Vagina (tissue), 2 donors: Measurements from ENCODE around the gene ASPA. TPM values are rescaled to one million over a fixed set of nuclear protein-coding genes. Genes with fewer than 3 reads are reported as not detected.

Experiments used
- DNase-seq, 2 donors: peaks; one replicate each; pipeline ENCODE4 v3.0.0-alpha.2; 2017; ENCODE audit errors: extremely low spot score in 2 of 2
- H3K27ac ChIP-seq: fragments of 200-600 bp; sonication (generic); one replicate; pipeline ENCODE4 v1.5.1; 2019
- H3K27me3 ChIP-seq: fragments of 200-600 bp; sonication (generic); one replicate; pipeline ENCODE4 v1.5.1; 2019
- H3K36me3 ChIP-seq, 2 donors: fragments of 200-600 bp; sonication (generic); one replicate each; pipeline ENCODE4 v1.5.1; 2017 to 2019
- H3K4me1 ChIP-seq: fragments of 200-600 bp; sonication (generic); one replicate; pipeline ENCODE4 v1.5.1; 2019
- H3K4me3 ChIP-seq, 2 donors: fragments of 200-600 bp; sonication (generic); 1 replicate in 1 of 2; 2 replicates in 1 of 2; pipeline ENCODE4 v1.5.1; 2016 to 2019
- H3K9me3 ChIP-seq: fragments of 200-600 bp; sonication (generic); one replicate; pipeline ENCODE4 v1.5.1; 2019
- POLR2A ChIP-seq, 2 donors: fragments of 450-650 bp; IDR thresholded peaks; one replicate each; pipeline ENCODE4 v1.6.1; 2017; ENCODE audit warnings: antibody characterized with exemption in 2 of 2, mild to moderate bottlenecking in 2 of 2, moderate library complexity in 2 of 2
- POLR2AphosphoS5 ChIP-seq, 2 donors: sonication (generic); formaldehyde crosslinking; IDR thresholded peaks; one replicate each; pipeline ENCODE4 v1.9.0; 2017; ENCODE audit warnings: antibody characterized with exemption in 2 of 2, mild to moderate bottlenecking in 2 of 2, low read depth in 1 of 2; ENCODE audit not compliant: insufficient read depth in 1 of 2
- intact Hi-C: fragments of 100-400 bp; cut with DNase I; formaldehyde crosslinking; loops from one replicate; pipeline ENCODE4 v1.15.1; 2023
- total RNA-seq: library from RNA; depleted of rRNA; stranded (reverse); fragments of >200 nt; gene quantifications from one replicate; pipeline ENCODE4 v1.2.3, GENCODE V29; 2016
- TF ChIP-seq, protein P1 (sequence below), 3 experiments: fragments of 450-650 bp in 2 of 3; fragments of 200-600 bp in 1 of 3; sonication (generic) in 1 of 3; IDR thresholded peaks; one replicate each; pipeline ENCODE4 v1.5.1; 2017 to 2019; ENCODE audit warnings: antibody characterized with exemption in 3 of 3, mild to moderate bottlenecking in 2 of 3, moderate library complexity in 2 of 3

The ASPA gene
- total RNA-seq, 1 donor from 2014 or later = 2.2 TPM

DNA sequence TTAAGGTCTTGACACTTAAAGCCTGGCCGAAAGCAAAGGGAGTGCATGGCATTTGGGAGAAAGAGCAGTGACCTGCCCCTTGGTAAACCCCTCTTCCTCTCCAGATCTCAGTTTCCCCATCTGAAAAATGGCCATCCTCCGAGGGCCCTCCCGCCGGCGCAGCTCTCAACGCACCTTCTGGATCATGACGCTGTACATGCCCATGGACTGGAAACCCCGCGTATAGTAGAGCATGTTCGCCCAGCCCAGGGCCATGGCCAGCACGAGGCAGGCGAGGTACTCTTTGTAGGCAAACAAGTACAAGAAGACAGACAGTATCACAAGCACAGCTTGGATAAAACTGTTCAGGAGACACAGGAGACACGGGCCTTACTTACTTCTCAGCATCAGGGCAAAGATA lies 48.2 kb downstream of the ASPA start:
- Histone ChIP-seq H3K4me1 (no peaks in the 10 kb centered on the region), H3K36me3 (no peaks in the 10 kb centered on the region), H3K27ac (no peak overlapping the region), H3K4me3 (no peak overlapping the region), H3K9me3 (no peaks in the 10 kb centered on the region), H3K27me3 (no peaks in the 10 kb centered on the region)
- intact Hi-C loops = no loop called here
- TF ChIP-seq, protein P1, sequence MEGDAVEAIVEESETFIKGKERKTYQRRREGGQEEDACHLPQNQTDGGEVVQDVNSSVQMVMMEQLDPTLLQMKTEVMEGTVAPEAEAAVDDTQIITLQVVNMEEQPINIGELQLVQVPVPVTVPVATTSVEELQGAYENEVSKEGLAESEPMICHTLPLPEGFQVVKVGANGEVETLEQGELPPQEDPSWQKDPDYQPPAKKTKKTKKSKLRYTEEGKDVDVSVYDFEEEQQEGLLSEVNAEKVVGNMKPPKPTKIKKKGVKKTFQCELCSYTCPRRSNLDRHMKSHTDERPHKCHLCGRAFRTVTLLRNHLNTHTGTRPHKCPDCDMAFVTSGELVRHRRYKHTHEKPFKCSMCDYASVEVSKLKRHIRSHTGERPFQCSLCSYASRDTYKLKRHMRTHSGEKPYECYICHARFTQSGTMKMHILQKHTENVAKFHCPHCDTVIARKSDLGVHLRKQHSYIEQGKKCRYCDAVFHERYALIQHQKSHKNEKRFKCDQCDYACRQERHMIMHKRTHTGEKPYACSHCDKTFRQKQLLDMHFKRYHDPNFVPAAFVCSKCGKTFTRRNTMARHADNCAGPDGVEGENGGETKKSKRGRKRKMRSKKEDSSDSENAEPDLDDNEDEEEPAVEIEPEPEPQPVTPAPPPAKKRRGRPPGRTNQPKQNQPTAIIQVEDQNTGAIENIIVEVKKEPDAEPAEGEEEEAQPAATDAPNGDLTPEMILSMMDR (IDR thresholded peaks at IDR 0.05) = no peak
- TF ChIP-seq POLR2A (IDR thresholded peaks at IDR 0.05) = no peak
- no peak for DNase-seq

DNA sequence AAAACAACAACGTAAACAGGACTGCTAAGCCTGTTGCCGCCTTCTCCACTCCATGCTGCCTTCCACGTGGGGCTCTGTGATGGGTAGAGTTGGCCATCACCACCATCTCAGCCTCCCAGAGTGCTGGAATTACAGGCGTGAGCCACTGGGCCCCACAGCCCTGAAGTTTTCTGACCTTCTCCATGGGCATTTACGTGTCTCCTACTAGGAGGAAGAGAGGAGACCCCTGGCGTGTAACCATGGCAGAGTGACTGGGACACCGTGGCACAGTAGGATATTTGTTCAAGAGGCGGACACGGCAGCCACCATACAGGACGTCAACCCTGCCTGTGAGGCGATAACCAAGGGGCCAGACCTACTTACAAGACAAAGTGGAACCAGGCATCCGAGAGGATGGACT lies 50.7 kb downstream of the ASPA start:
- Histone ChIP-seq H3K27me3 (no peaks in the 10 kb centered on the region), H3K9me3 (no peaks in the 10 kb centered on the region), H3K4me1 (no peaks in the 10 kb centered on the region), H3K4me3 (no peak overlapping the region), H3K36me3 (no peaks in the 10 kb centered on the region), H3K27ac (no peak overlapping the region)
- no peak for DNase-seq
- TF ChIP-seq POLR2AphosphoS5 (IDR thresholded peaks at IDR 0.05; ENCODE audit: insufficient read depth in 1 of 2, low read depth in 1 of 2) (no peak), POLR2A (IDR thresholded peaks at IDR 0.05) (no peak)
- TF ChIP-seq, protein P1 (IDR thresholded peaks at IDR 0.05) = no peak
- intact Hi-C loops = no loop called here

DNA sequence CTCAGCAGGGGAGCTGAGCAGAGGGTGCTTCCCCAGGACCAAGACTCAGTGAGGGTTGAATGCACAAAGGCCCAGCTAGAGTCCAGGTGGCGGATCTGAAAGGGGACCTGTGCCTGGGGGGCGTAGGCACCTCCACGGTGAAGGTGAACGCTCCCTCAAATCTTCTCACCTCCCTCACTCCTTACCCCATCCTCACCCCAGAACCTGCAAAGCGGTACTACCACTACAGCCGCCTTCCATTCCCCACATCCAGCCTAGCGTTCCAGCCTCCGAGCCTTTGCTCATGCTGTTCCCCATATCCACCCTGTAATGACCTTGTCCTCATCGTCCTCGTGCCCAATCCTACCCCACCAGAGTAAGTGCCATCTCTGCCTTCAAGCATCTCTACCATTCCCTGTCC lies 51.2 kb downstream of the ASPA start:
- DNase-seq = no peak
- no peak for TF ChIP-seq POLR2AphosphoS5 (IDR thresholded peaks at IDR 0.05; ENCODE audit: insufficient read depth in 1 of 2, low read depth in 1 of 2)
- no peak for TF ChIP-seq POLR2A (IDR thresholded peaks at IDR 0.05)
- TF ChIP-seq, protein P1 (IDR thresholded peaks at IDR 0.05) = no peak

DNA sequence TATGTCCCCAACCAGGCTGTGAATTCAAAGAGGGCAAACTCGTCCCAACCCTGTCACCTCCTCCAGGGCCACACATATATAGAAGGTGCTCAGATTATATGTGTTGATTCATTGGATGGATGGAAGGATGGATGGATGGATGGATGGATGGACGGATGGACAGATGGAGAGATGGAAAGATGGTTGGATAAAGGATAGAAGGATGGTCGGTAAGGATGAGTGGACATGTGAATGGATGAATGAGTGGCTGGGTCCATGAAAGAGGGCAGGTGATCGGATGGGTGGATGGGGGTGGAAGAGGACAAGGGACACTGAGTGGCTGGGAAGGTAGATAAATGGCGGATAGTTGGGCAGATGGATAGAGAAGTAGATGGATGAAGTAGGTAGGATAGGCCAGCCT lies 51.7 kb downstream of the ASPA start:
- Histone ChIP-seq H3K36me3 (no peaks in the 10 kb centered on the region), H3K4me1 (no peaks in the 10 kb centered on the region), H3K9me3 (no peaks in the 10 kb centered on the region), H3K4me3 (no peak overlapping the region), H3K27me3 (no peaks in the 10 kb centered on the region), H3K27ac (no peak overlapping the region)
- no peak for DNase-seq
- TF ChIP-seq POLR2AphosphoS5 (IDR thresholded peaks at IDR 0.05; ENCODE audit: insufficient read depth in 1 of 2, low read depth in 1 of 2) (no peak), POLR2A (IDR thresholded peaks at IDR 0.05) (no peak)
- TF ChIP-seq, protein P1 (IDR thresholded peaks at IDR 0.05) = no peak
- intact Hi-C loops = no loop called here

More for the DNA sequence above, 51.2 kb downstream of the ASPA start:
- intact Hi-C loops = no loop called here
- Histone ChIP-seq H3K36me3 (no peaks in the 10 kb centered on the region), H3K27ac (no peak overlapping the region), H3K9me3 (no peaks in the 10 kb centered on the region), H3K4me3 (no peak overlapping the region), H3K4me1 (no peaks in the 10 kb centered on the region), H3K27me3 (no peaks in the 10 kb centered on the region)

DNA sequence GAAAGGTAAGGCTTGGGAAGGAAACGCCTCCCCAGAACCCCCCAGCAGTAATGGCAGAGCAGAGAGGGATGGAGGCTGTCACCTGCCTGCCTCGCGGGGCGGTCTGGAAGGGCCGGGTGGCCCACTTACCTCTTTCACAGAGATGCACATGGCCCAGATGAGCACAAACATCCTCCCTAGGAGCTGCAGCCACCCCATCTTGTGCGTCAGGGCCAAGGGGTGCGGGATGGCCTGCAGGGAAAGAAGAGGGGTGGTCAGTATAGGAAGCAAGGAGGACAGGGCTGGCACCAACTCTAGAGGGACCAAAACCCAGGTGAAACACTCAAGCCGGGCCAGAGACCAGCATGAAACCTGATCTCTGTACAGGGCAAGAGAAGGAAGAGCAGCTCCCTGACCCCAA lies 52.1 kb downstream of the ASPA start:
- intact Hi-C loops = no loop called here
- no peaks in the 10 kb centered on the region for H3K27me3 ChIP-seq
- H3K4me3 ChIP-seq = no peak overlapping the region
- TF ChIP-seq POLR2A (IDR thresholded peaks at IDR 0.05) (no peak), POLR2AphosphoS5 (IDR thresholded peaks at IDR 0.05; ENCODE audit: insufficient read depth in 1 of 2, low read depth in 1 of 2) (no peak)
- TF ChIP-seq, protein P1 (IDR thresholded peaks at IDR 0.05) = no peak
- no peaks in the 10 kb centered on the region for H3K4me1 ChIP-seq
- no peaks in the 10 kb centered on the region for H3K36me3 ChIP-seq
- H3K27ac ChIP-seq = no peak overlapping the region
- H3K9me3 ChIP-seq = no peaks in the 10 kb centered on the region
- DNase-seq = no peak
